ENCODE measurements around the gene DTD1. TPM values are rescaled to one million over a fixed set of nuclear protein-coding genes. Genes with fewer than 3 reads are reported as not detected.

The DTD1 gene
- total RNA-seq, 4 donors from 2014 or later: 20.6 to 35.7 (median 26.7) TPM

GRCh38 chr20:18585134-18585533 is 2.7 kb upstream of the DTD1 start:
- TF ChIP-seq CTCF (IDR thresholded peaks at IDR 0.05): no peak
- ATAC-seq (ENCODE audit: low FRiP score) (no peak), DNase-seq (ENCODE audit: low spot score) (no peak)

- no peak for TF ChIP-seq CTCF (IDR thresholded peaks at IDR 0.05)
- DNase-seq (ENCODE audit: low spot score): no peak
- no peak for ATAC-seq (ENCODE audit: low FRiP score)
These were observed 700 bp downstream of the DTD1 start for GRCh38 chr20:18588574-18588933.

- DNase-seq (ENCODE audit: low spot score) (no peak), ATAC-seq (ENCODE audit: low FRiP score) (no peak)
- no peak for TF ChIP-seq CTCF (IDR thresholded peaks at IDR 0.05)
These were observed 2.3 kb downstream of the DTD1 start for GRCh38 chr20:18589941-18590674.

- no peak for ATAC-seq (ENCODE audit: low FRiP score)
- no peak for TF ChIP-seq CTCF (IDR thresholded peaks at IDR 0.05)
- DNase-seq (ENCODE audit: low spot score): no peak
These were observed 8.4 kb downstream of the DTD1 start for GRCh38 chr20:18596270-18596669.

GRCh38 chr20:18609741-18610140 is 21.9 kb downstream of the DTD1 start:
- TF ChIP-seq CTCF (IDR thresholded peaks at IDR 0.05): no peak
- DNase-seq (ENCODE audit: low spot score) (no peak), ATAC-seq (ENCODE audit: low FRiP score) (no peak)

- no peak for ATAC-seq (ENCODE audit: low FRiP score)
- no peak for DNase-seq (ENCODE audit: low spot score)
- no peak for TF ChIP-seq CTCF (IDR thresholded peaks at IDR 0.05)
These were observed 23.6 kb downstream of the DTD1 start for GRCh38 chr20:18611492-18611891.

GRCh38 chr20:18613553-18613952 is 25.7 kb downstream of the DTD1 start:
- DNase-seq (ENCODE audit: low spot score): no peak
- no peak for TF ChIP-seq CTCF (IDR thresholded peaks at IDR 0.05)
- ATAC-seq (ENCODE audit: low FRiP score): no peak

Measured in omental fat pad (tissue), 4 donors.